ENCODE measurements around the gene LRMDA. TPM values are rescaled to one million over a fixed set of nuclear protein-coding genes. Genes with fewer than 3 reads are reported as not detected.

The LRMDA gene
- total and polyA plus RNA-seq, 2 of the 4 experiments (the other 2 are of a cell fraction), result 0.07 TPM; not detected in 1

DNA sequence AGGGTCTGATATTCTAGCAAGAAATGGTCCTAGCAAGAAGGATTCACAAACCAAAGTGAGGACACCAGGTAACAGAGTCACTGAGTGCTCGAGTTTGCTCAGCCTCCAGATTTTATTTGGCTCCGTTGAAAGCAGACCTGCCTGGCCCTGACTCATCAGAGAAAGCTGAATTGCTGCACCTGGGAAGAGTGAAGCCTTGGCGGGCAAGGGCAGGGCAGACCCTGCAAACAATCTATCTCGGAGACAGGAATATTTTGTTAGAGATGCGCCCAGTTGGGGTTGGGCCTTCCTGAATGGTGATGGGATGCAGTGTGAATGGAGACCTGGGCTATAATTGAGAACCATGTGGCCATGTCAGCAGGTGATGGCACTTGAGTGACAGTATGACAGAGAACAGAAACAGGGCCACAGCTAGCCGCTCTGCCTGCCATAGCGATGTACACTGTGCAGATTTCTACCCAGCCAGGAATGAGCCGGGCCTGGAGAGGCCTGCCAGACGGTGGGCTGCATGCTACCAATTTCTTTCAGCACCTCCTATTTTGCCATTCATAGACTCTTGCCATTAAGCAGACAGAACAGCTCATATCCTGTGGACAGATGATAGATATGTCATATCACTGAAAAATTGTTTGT, 744.2 kb downstream of the LRMDA start:
- Histone ChIP-seq H3K4me3 (ENCODE audit: insufficient read depth, low read depth, low read length) (no peak overlapping the region), H3K9me3 (ENCODE audit: control insufficient read depth, insufficient read depth, low read length) (no peaks in the 10 kb centered on the region), H3K4ac (ENCODE audit: low read depth, low read length) (no peak overlapping the region), H3K14ac (replicated peaks; ENCODE audit: low read depth, low read length) (no peak overlapping the region), H3K56ac (ENCODE audit: extremely low read depth, insufficient read depth, low read length) (no peak overlapping the region), H3K9ac (ENCODE audit: low read depth, low read length) (no peak overlapping the region), H2AFZ (replicated peaks; ENCODE audit: low read length, poor library complexity) (no peak overlapping the region), H4K20me1 (ENCODE audit: insufficient read depth, low read length) (no peaks in the 10 kb centered on the region), H3K23ac (ENCODE audit: low read depth, low read length) (no peak overlapping the region), H2BK5ac (ENCODE audit: low read depth, low read length, poor library complexity, severe bottlenecking) (no peak overlapping the region), H3K18ac (ENCODE audit: low read depth, low read length) (no peak overlapping the region), H3K27ac (ENCODE audit: insufficient read depth, low read length) (no peak overlapping the region), H4K91ac (ENCODE audit: insufficient read depth, low read depth, low read length) (no peak overlapping the region), H2BK120ac (ENCODE audit: low read depth, low read length) (no peak overlapping the region), H3K79me1 (ENCODE audit: low read depth in 1 of 2, low read length in 2 of 2) (no peaks in the 10 kb centered on the region), H3K36me3 (ENCODE audit: control insufficient read depth, insufficient read depth, low read length) (no peaks in the 10 kb centered on the region), H3K9me1 (ENCODE audit: insufficient read depth, low read length) (no peaks in the 10 kb centered on the region), H4K5ac (ENCODE audit: low read depth, low read length) (no peak overlapping the region), H4K8ac (ENCODE audit: low read depth in 2 of 2, low read length in 2 of 2) (no peak overlapping the region), H2AK9ac (replicated peaks; ENCODE audit: low read depth, low read length, poor library complexity) (no peak overlapping the region), H2BK15ac (ENCODE audit: low read depth, low read length) (no peak overlapping the region), H3K27me3 (ENCODE audit: control insufficient read depth, insufficient read depth, low read length) (peaks cover 8% of the 10 kb centered on the region), H2BK20ac (ENCODE audit: low read depth, low read length) (no peak overlapping the region), H3K4me2 (ENCODE audit: low read depth, low read length) (no peak overlapping the region), H3K4me1 (ENCODE audit: control insufficient read depth, insufficient read depth, low read length) (no peaks in the 10 kb centered on the region), H2AK5ac (ENCODE audit: low read depth, low read length) (no peak overlapping the region)
- no TSS peak for BruUV-seq (replicated peaks)
- intact Hi-C loops (cut with micrococcal nuclease), result no loop called here
- dilution Hi-C loops (cut with HindIII; ENCODE audit: low sequenced_read_pairs, unreplicated experiment), result no loop called here
- ATAC-seq (ENCODE audit: low read depth) (no peak), DNase-seq (no peak)
- no peak for TF ChIP-seq RCOR1 (IDR thresholded peaks at IDR 0.05; ENCODE audit: insufficient replicate concordance, low read length)
- TF ChIP-seq FOS (IDR thresholded peaks at IDR 0.05; ENCODE audit: low read depth, low read length), result no peak
- TF ChIP-seq NFE2L2 (IDR thresholded peaks at IDR 0.05; ENCODE audit: low read depth, low read length), result no peak
- TF ChIP-seq, protein P1, sequence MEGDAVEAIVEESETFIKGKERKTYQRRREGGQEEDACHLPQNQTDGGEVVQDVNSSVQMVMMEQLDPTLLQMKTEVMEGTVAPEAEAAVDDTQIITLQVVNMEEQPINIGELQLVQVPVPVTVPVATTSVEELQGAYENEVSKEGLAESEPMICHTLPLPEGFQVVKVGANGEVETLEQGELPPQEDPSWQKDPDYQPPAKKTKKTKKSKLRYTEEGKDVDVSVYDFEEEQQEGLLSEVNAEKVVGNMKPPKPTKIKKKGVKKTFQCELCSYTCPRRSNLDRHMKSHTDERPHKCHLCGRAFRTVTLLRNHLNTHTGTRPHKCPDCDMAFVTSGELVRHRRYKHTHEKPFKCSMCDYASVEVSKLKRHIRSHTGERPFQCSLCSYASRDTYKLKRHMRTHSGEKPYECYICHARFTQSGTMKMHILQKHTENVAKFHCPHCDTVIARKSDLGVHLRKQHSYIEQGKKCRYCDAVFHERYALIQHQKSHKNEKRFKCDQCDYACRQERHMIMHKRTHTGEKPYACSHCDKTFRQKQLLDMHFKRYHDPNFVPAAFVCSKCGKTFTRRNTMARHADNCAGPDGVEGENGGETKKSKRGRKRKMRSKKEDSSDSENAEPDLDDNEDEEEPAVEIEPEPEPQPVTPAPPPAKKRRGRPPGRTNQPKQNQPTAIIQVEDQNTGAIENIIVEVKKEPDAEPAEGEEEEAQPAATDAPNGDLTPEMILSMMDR (conservative IDR thresholded peaks at IDR 0.05; ENCODE audit: low read depth, low read length), result no peak
- no peak for TF ChIP-seq CHD1 (IDR thresholded peaks at IDR 0.05; ENCODE audit: low read depth, low read length)
- TF ChIP-seq, protein P2, sequence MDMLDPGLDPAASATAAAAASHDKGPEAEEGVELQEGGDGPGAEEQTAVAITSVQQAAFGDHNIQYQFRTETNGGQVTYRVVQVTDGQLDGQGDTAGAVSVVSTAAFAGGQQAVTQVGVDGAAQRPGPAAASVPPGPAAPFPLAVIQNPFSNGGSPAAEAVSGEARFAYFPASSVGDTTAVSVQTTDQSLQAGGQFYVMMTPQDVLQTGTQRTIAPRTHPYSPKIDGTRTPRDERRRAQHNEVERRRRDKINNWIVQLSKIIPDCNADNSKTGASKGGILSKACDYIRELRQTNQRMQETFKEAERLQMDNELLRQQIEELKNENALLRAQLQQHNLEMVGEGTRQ (IDR thresholded peaks at IDR 0.05; ENCODE audit: low read depth, low read length), result no peak
- TF ChIP-seq RFX5 (IDR thresholded peaks at IDR 0.05; ENCODE audit: low read depth, low read length), result no peak
- no peak for TF ChIP-seq MAZ (IDR thresholded peaks at IDR 0.05; ENCODE audit: borderline replicate concordance, low read depth, low read length)
- no peak for TF ChIP-seq SMC3 (IDR thresholded peaks at IDR 0.05; ENCODE audit: low read depth, low read length)
- no peak for TF ChIP-seq POLR2A (IDR thresholded peaks at IDR 0.05; ENCODE audit: low read depth, low read length)
- POLR2A ChIA-PET (ENCODE audit: unreplicated experiment), result no interaction called here
- in situ Hi-C loops (cut with MboI; ENCODE audit: low sequenced_read_pairs), result no loop called here
- 96% methylated on average over 3 of the region's 9 CpGs; no CpG with 5 or more reads in 1 of the 2 experiments for WGBS, 2 experiments (ENCODE audit: extremely low coverage in 2 of 2, insufficient read length in 1 of 2)
- CTCF ChIA-PET, result interaction anchor here (0.7 kb wide), 1 partner anchor 12 kb away, joined by 3 read pairs; no protein-coding TSS in a partner anchor

Measured in IMR-90 (cell line).